Bone marrow (tissue), 2 donors: Measurements from ENCODE around the gene GRIK5.

ENCODE experiments used
- DNase-seq, 2 donors: peaks; one replicate each; lab custom pipeline; 2025; lab: John Stamatoyannopoulos, UW

The GRIK5 gene

DNA sequence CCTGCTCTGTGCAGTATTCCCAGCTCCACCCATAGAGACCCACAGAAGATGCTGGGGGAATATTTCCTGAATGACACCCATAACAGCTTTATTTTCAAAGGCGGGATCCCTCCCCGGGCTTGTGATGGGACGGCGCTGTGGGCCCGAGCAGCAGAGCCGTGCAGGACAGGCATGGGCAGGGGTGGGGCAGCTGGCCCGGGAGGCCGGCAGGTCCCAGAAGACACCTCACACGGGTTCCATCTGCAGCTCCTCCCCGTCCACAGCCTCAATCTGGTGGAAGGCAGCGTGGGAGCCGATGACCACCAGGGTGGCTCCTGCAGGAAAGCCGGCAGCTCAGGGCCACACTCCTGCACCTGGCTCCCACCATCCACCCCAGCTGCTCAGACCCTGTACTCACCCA lies 113.4 kb downstream of the GRIK5 start:
- DNase-seq, result no peak

DNA sequence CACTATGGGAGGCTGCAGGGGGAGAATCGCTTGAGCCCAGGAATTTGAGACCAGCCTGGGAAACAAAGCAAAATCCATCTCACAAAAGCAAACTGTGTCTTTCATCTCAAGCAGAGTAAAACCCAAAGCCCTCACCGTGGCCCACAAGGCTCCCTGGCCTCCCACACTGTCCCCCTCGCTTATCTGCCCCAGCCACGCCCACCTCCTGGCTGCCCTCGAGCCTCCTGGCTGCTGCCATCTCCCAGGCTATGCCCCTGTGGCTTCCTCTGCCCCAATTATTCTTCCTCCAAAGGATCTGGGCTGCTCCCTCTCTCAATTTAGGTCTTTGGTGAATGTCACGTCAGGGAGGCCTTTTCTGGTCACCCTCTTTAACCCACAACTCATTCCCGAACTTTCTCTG lies 114.5 kb downstream of the GRIK5 start:
- no peak for DNase-seq

- peak; percentile 48 to 56 for DNase-seq
These were observed 118.3 kb downstream of the GRIK5 start for GRCh38 chr19:41951686-41952172.
